Measurements from ENCODE around the gene CMIP. TPM values are rescaled to one million over a fixed set of nuclear protein-coding genes. Genes with fewer than 3 reads are reported as not detected.

The CMIP gene
- total RNA-seq (1 to 10 TPM; 4.1 to 8.9 (median 7.8) TPM), polyA plus RNA-seq (1 to 10 TPM; 1.4 to 3.3 (median 2.5) TPM)
- long read RNA-seq, donor 1: 0 reads
- long read RNA-seq, donor 2: 0 reads

DNA sequence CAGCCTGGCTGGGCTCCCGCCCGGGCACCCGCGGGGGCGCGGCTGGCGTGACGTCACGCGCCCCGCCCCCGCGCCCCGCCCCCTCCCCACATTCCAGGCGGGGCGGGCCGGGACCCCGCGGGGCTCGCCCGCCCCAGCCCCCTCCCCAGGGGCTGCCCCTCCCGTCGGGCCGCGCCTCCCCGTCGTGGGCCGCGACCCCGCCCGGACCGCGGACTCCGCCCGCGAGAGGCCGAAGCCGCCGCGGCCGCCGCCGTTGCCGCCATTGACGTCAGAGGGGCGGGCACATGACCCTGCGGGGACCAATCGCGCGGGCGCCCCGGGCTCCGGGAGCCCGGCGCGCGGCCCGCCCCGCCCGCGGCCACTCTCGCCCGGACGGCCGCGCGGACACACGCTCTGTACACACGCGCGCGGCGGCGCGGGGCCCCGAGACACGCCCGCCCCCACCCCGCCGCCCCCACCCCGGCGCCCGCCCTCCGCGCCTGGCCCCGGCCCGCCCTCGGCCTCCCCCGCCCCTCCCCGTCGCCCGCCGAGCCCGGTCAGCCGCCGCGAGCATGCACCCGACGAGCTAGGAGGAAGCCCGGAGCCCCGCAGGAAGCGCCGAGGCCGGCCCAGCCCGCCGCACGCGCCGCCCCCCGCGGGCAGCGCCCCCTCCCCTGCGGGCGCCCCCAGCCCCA lies at the start of gene CMIP:
Gene CMIP, plus strand, starts transcription at position 361 of the 674 bp plus-strand sequence.
- Histone ChIP-seq H3K27ac (peak within 1 kb of the TSS; percentile 38), H3K4me1 (no peaks in the 10 kb centered on the region), H3K9me3 (no peaks in the 10 kb centered on the region), H3K36me3 (ENCODE audit: insufficient read depth in 1 of 2, low read depth in 1 of 2) (no peaks in the 10 kb centered on the region), H3K27me3 (ENCODE audit: insufficient read depth in 3 of 3, low read length in 2 of 3) (peaks cover 0 to 8% (median 2%) of the 10 kb centered on the region in 3 donors), H3K4me3 (peak within 1 kb of the TSS; percentile 72)
- TF ChIP-seq, protein P1, sequence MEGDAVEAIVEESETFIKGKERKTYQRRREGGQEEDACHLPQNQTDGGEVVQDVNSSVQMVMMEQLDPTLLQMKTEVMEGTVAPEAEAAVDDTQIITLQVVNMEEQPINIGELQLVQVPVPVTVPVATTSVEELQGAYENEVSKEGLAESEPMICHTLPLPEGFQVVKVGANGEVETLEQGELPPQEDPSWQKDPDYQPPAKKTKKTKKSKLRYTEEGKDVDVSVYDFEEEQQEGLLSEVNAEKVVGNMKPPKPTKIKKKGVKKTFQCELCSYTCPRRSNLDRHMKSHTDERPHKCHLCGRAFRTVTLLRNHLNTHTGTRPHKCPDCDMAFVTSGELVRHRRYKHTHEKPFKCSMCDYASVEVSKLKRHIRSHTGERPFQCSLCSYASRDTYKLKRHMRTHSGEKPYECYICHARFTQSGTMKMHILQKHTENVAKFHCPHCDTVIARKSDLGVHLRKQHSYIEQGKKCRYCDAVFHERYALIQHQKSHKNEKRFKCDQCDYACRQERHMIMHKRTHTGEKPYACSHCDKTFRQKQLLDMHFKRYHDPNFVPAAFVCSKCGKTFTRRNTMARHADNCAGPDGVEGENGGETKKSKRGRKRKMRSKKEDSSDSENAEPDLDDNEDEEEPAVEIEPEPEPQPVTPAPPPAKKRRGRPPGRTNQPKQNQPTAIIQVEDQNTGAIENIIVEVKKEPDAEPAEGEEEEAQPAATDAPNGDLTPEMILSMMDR (IDR thresholded peaks at IDR 0.05): no peak
- 0 to 1% (median 1%) methylated on average over 4 to 107 of the region's 114 CpGs for WGBS, 3 donors
- intact Hi-C loops (cut with DNase I): loop anchor here in 1 of 2 donors (5.0 kb wide), 1 partner anchor 168 kb away; no protein-coding TSS in a partner anchor
- peak; percentile 87 to 91 for DNase-seq
- peak; percentile 80 to 85 (median 83) for ATAC-seq

GRCh38 chr16:81394966-81395655 lies 49.5 kb upstream of the CMIP start:
- H3K4me1 ChIP-seq: no peaks in the 10 kb centered on the region
- no peak for ATAC-seq
- H3K9me3 ChIP-seq: no peaks in the 10 kb centered on the region
- DNase-seq: no peak
- TF ChIP-seq, protein P1 (IDR thresholded peaks at IDR 0.05): no peak
- H3K27ac ChIP-seq: no peak overlapping the region
- H3K27me3 ChIP-seq (ENCODE audit: insufficient read depth in 3 of 3, low read length in 2 of 3): no peaks in the 10 kb centered on the region
- 44 to 51% (median 47%) methylated on average over 13 of the region's 13 CpGs for WGBS, 3 donors
- peaks cover 0 to 7% of the 10 kb centered on the region in 2 donors for H3K36me3 ChIP-seq (ENCODE audit: insufficient read depth in 1 of 2, low read depth in 1 of 2)
- H3K4me3 ChIP-seq: no peak overlapping the region
- intact Hi-C loops (cut with DNase I): no loop called here

- H3K27me3 ChIP-seq (ENCODE audit: insufficient read depth in 3 of 3, low read length in 2 of 3): peaks cover 0 to 2% (median 0%) of the 10 kb centered on the region in 3 donors
- 81 to 87% (median 84%) methylated on average over 19 to 21 of the region's 21 CpGs for WGBS, 3 donors
- H3K9me3 ChIP-seq: no peaks in the 10 kb centered on the region
- no peak for DNase-seq
- no peaks in the 10 kb centered on the region for H3K4me1 ChIP-seq
- intact Hi-C loops (cut with DNase I): no loop called here
- ATAC-seq: no peak
- no peaks in the 10 kb centered on the region for H3K36me3 ChIP-seq (ENCODE audit: insufficient read depth in 1 of 2, low read depth in 1 of 2)
- TF ChIP-seq, protein P1 (IDR thresholded peaks at IDR 0.05): no peak
- no peak overlapping the region for H3K27ac ChIP-seq
- H3K4me3 ChIP-seq: no peak overlapping the region
Measured at GRCh38 chr16:81397058-81397878, 47.3 kb upstream of the CMIP start.

DNA sequence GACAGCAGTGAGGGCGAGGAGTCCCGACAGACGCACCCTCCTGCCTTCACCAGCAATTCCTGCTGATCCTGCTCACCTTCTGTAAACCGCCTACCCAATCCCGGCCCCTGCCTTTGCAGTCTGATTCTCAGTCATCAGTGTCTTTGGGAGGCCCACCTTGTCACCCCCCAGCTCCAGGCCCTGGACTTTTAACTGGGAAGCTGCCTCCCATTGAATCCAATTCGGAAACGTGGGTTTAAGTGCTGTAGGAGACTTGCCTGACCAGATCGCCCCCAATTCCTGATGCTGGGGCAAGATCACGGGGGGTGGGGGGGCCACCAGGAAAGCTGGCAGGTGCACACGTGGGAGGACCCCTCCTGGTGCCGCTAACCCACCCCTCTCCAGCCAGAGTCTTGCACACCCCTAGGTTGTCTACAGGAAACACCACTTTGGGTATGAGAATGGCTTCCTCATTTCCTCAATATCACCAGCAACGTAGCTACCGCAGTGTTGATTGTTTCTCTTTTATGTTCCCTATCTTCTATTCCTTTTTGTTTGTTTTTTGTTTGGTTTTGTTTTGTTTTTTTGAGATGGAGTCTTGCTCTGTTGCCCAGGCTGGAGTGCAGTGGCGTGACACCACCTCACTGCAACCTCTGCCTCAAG lies 46.6 kb upstream of the CMIP start:
- no peak overlapping the region for H3K4me3 ChIP-seq
- ATAC-seq (no peak), DNase-seq (no peak)
- intact Hi-C loops (cut with DNase I): no loop called here
- H3K9me3 ChIP-seq: no peaks in the 10 kb centered on the region
- no peak overlapping the region for H3K27ac ChIP-seq
- TF ChIP-seq, protein P1 (IDR thresholded peaks at IDR 0.05): no peak
- 80 to 87% (median 87%) methylated on average over 14 of the region's 14 CpGs for WGBS, 3 donors
- H3K36me3 ChIP-seq (ENCODE audit: insufficient read depth in 1 of 2, low read depth in 1 of 2): no peaks in the 10 kb centered on the region
- H3K27me3 ChIP-seq (ENCODE audit: insufficient read depth in 3 of 3, low read length in 2 of 3): peaks cover 0 to 7% (median 0%) of the 10 kb centered on the region in 3 donors
- H3K4me1 ChIP-seq: no peaks in the 10 kb centered on the region
